AG04449 (cell line): ENCODE measurements around the gene MAMSTR.
"Not testable (repeated sequence)": the region's sequence is repeated elsewhere in the genome, so short reads cannot be mapped to it uniquely, and the experiment has no call there.

ENCODE experiments used
- CTCF ChIA-PET: fragments of 350-600 bp; formaldehyde crosslinking; extraction: SDS; loops from one replicate; lab custom pipeline; 2021; ENCODE audit warnings: antibody characterized with exemption; lab: Yijun Ruan, JAX
- POLR2A ChIA-PET: fragments of 400-600, 350-600 bp; formaldehyde crosslinking; extraction: SDS; loops from one replicate; lab custom pipeline; 2020; ENCODE audit warnings: antibody characterized with exemption, inconsistent platforms; lab: Yijun Ruan, JAX
- DNase-seq: peaks from one replicate; pipeline ENCODE4 v3.0.0-alpha.2; 2010; ENCODE audit warnings: low read depth, low spot score
- H3K4me3 ChIP-seq: 2 replicates; pipeline ENCODE4 v1.5.1; 2011; ENCODE audit warnings: low read depth, mild to moderate bottlenecking, control low read depth, low read length
- CTCF ChIP-seq: IDR thresholded peaks from one replicate; pipeline ENCODE4 v1.5.1; 2011; ENCODE audit warnings: mild to moderate bottlenecking, moderate library complexity, low read length, control low read depth, inconsistent platforms; ENCODE audit not compliant: insufficient read depth; ENCODE audit errors: missing control alignments

MAMSTR gene

GRCh38 chr19:48680436-48681126 is 38.9 kb downstream of the MAMSTR start:
- no peak for DNase-seq
- TF ChIP-seq CTCF = no peak
- CTCF ChIA-PET = interaction anchor here (2.0 kb wide), 1 partner anchor 9 kb away, joined by 6 read pairs; no protein-coding TSS in a partner anchor
- no peak overlapping the region for H3K4me3 ChIP-seq
- POLR2A ChIA-PET = no interaction called here

DNA sequence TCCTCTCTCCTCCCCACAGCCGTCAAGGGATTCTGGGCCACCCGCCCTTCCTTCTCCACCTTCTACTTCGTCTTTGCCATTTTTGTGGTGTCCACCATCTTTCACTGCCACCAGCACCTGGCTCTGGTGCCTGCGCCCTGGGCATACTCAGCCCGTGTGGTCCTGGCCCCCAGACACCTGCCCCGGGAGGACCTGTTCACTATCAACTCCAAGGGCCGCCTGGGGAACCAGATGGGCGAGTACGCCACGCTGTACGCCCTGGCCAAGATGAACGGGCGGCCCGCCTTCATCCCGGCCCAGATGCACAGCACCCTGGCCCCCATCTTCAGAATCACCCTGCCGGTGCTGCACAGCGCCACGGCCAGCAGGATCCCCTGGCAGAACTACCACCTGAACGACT is 39.5 kb downstream of the MAMSTR start:
- CTCF ChIA-PET, DNase-seq, POLR2A ChIA-PET, H3K4me3 ChIP-seq: not testable (repeated sequence)

- POLR2A ChIA-PET = interaction anchor here (0.6 kb wide), 1 partner anchor 13 kb away, joined by 3 read pairs; no protein-coding TSS in a partner anchor
- CTCF ChIA-PET = interaction anchor here (0.8 to 8.5 kb wide), 8 partner anchors 9 to 118 kb away, joined by 3 to 55 read pairs (median 4); partner anchors contain the start of genes CA11 and FUT2
- H3K4me3 ChIP-seq = no peak overlapping the region
- no peak for TF ChIP-seq CTCF
- DNase-seq = no peak
Observed at GRCh38 chr19:48678201-48678600, 41.3 kb downstream of the MAMSTR start.

- CTCF ChIA-PET = interaction anchor here (1.0 to 8.5 kb wide), 14 partner anchors 9 to 175 kb away, joined by 3 to 58 read pairs (median 14); partner anchors contain the start of genes CA11 and FUT2
- no peak overlapping the region for H3K4me3 ChIP-seq
- no peak for TF ChIP-seq CTCF
- POLR2A ChIA-PET = no interaction called here
- no peak for DNase-seq
Observed at GRCh38 chr19:48676887-48677286, 42.6 kb downstream of the MAMSTR start.

- CTCF ChIA-PET = interaction anchor here (1.4 to 8.5 kb wide), 12 partner anchors 8 to 109 kb away, joined by 5 to 58 read pairs (median 23); partner anchors contain the start of gene CA11
- POLR2A ChIA-PET = no interaction called here
- DNase-seq = no peak
- no peak for TF ChIP-seq CTCF
- H3K4me3 ChIP-seq = no peak overlapping the region
Observed at GRCh38 chr19:48676487-48676886, 43.0 kb downstream of the MAMSTR start.

- no peak for DNase-seq
- peak; percentile 89 for TF ChIP-seq CTCF
- CTCF ChIA-PET = interaction anchor here (0.6 to 8.5 kb wide), 38 partner anchors 9 to 302 kb away, joined by 3 to 58 read pairs (median 6); partner anchors contain the start of genes CA11, FUT2, HSD17B14 and IZUMO1
- POLR2A ChIA-PET = no interaction called here
- H3K4me3 ChIP-seq = no peak overlapping the region
Observed at GRCh38 chr19:48674921-48675824, 44.4 kb downstream of the MAMSTR start.
